A549 treated with RU486 at 1 μM for 4 hours (cell line): ENCODE measurements around the gene STC2. TPM values are rescaled to one million over a fixed set of nuclear protein-coding genes. Genes with fewer than 3 reads are reported as not detected.

Source experiments
- total RNA-seq: library from RNA; stranded (reverse); fragments of 200-300 nt; extraction: Qiagen RNA extraction; gene quantifications from 5 replicates; pipeline ENCODE4 v1.2.3, GENCODE V29; 2022; ENCODE audit warnings: low read depth

The STC2 gene
- 45.6 to 73.3 TPM (median 56.2 TPM) in 5 replicates for total RNA-seq

GRCh38 chr5:173327948-173328843, at the start of gene STC2:
Gene STC2 (minus strand): TSS chr5:173328414. CDS start chr5:173328193, 221 bp downstream.

Other genes starting within 250 kb of the STC2 start
- gene BNIP1, start 183.9 kb downstream of the STC2 start, total RNA-seq: 16.5 to 21.4 TPM (median 17.2 TPM) in 5 replicates
- gene NKX2-5, start 93.2 kb downstream of the STC2 start, total RNA-seq: 9.8 to 16.3 TPM (median 14.2 TPM) in 5 replicates